T1000 (cell line): Measurements from ENCODE around the gene MPZL2.

Experiments used
- DNase-seq: peaks from one replicate; lab custom pipeline; 2025; ENCODE audit warnings: mixed read lengths; lab: John Stamatoyannopoulos, UW

MPZL2 gene

GRCh38 chr11:118283037-118283636 is 19.0 kb upstream of the MPZL2 start:
- no peak for DNase-seq

- DNase-seq: no peak
Measured at GRCh38 chr11:118282606-118283005, 18.5 kb upstream of the MPZL2 start.

- DNase-seq: no peak
Measured at GRCh38 chr11:118281284-118281683, 17.2 kb upstream of the MPZL2 start.

GRCh38 chr11:118277312-118277711 is 13.2 kb upstream of the MPZL2 start:
- no peak for DNase-seq

- DNase-seq: no peak
Measured at GRCh38 chr11:118276422-118276821, 12.3 kb upstream of the MPZL2 start.

- no peak for DNase-seq
Measured at GRCh38 chr11:118275176-118275575, 11.1 kb upstream of the MPZL2 start.

- no peak for DNase-seq
Measured at GRCh38 chr11:118274186-118274585, 10.1 kb upstream of the MPZL2 start.

- no peak for DNase-seq
Measured at GRCh38 chr11:118272001-118272400, 7.9 kb upstream of the MPZL2 start.

- DNase-seq: no peak
Measured at GRCh38 chr11:118267486-118267885, 3.4 kb upstream of the MPZL2 start.

GRCh38 chr11:118265954-118266353 is 1.9 kb upstream of the MPZL2 start:
- DNase-seq: no peak

GRCh38 chr11:118264569-118265465 is 720 bp upstream of the MPZL2 start:
- no peak for DNase-seq

GRCh38 chr11:118263112-118263511 is 985 bp downstream of the MPZL2 start:
- DNase-seq: no peak

- no peak for DNase-seq
Measured at GRCh38 chr11:118260353-118260752, 3.7 kb downstream of the MPZL2 start.

GRCh38 chr11:118259138-118259537 is 5.0 kb downstream of the MPZL2 start:
- DNase-seq: no peak

GRCh38 chr11:118258410-118258809 is 5.7 kb downstream of the MPZL2 start:
- DNase-seq: no peak

- no peak for DNase-seq
Measured at GRCh38 chr11:118252688-118253087, 11.4 kb downstream of the MPZL2 start.

- peak; percentile 37 for DNase-seq
Measured at GRCh38 chr11:118251858-118252652, 12.0 kb downstream of the MPZL2 start, which contains the start of gene MPZL3. TSS of gene MPZL3 (minus strand) at chr11:118252365. CDS start at chr11:118252294, 71 bp downstream.

- DNase-seq: no peak
Measured at GRCh38 chr11:118247041-118247440, 17.1 kb downstream of the MPZL2 start.

- no peak for DNase-seq
Measured at GRCh38 chr11:118245936-118246562, 18.0 kb downstream of the MPZL2 start.

- DNase-seq: no peak
Measured at GRCh38 chr11:118243993-118244762, 19.9 kb downstream of the MPZL2 start.

- no peak for DNase-seq
Measured at GRCh38 chr11:118243161-118243560, 20.9 kb downstream of the MPZL2 start.
